ENCODE data around the gene IFNAR1.

- TF ChIP-seq TAF1 (IDR thresholded peaks at IDR 0.05; ENCODE audit: low read depth, low read length) (no peak), POLR2A (IDR thresholded peaks at IDR 0.05; ENCODE audit: low read depth, low read length) (no peak), POLR2AphosphoS5 (IDR thresholded peaks at IDR 0.05; ENCODE audit: low read depth, low read length) (no peak), SPI1 (IDR thresholded peaks at IDR 0.05; ENCODE audit: low read depth, low read length) (no peak)
These were observed 49.3 kb downstream of the IFNAR1 start for GRCh38 chr21:33374080-33374449.
